Kidney (tissue), 14 donors: ENCODE data around the gene CDK6. TPM values are rescaled to one million over a fixed set of nuclear protein-coding genes. Genes with fewer than 3 reads are reported as not detected.

Experiments used
- DNase-seq, 5 donors: peaks; one replicate each; pipeline ENCODE4 v3.0.0-alpha.2; 2013 to 2020
- FAIRE-seq: peaks from 2 replicates; lab custom pipeline; 2012; peaks lifted over from hg19 to GRCh38; lab: Jason Lieb, UNC
- H3K27ac ChIP-seq, 2 donors: one replicate each; pipeline ENCODE4 v1.7.0; 2013; ENCODE audit warnings: low read depth in 2 of 2, low read length in 2 of 2, inconsistent platforms in 1 of 2
- H3K27me3 ChIP-seq: one replicate; pipeline ENCODE4 v1.7.1; 2013; ENCODE audit warnings: low read length, inconsistent platforms; ENCODE audit not compliant: control insufficient read depth, insufficient read depth
- H3K36me3 ChIP-seq, 3 donors: one replicate each; pipeline versions ENCODE4 v1.7.0 to v1.7.1; 2013; ENCODE audit warnings: low read length in 3 of 3, control low read depth in 1 of 3, inconsistent platforms in 1 of 3; ENCODE audit not compliant: insufficient read depth in 3 of 3, control insufficient read depth in 2 of 3
- H3K4me1 ChIP-seq, 3 donors: one replicate each; pipeline versions ENCODE4 v1.7.0 to v1.7.1; 2013; ENCODE audit warnings: low read length in 3 of 3, inconsistent platforms in 1 of 3, low read depth in 1 of 3; ENCODE audit not compliant: control insufficient read depth in 2 of 3, insufficient read depth in 2 of 3
- H3K4me3 ChIP-seq, 3 donors: one replicate each; pipeline versions ENCODE4 v1.7.0 to v1.8.1; 2013; ENCODE audit warnings: low read length in 3 of 3, control low read depth in 1 of 3, inconsistent platforms in 1 of 3
- H3K9ac ChIP-seq, 3 donors: one replicate each; pipeline versions ENCODE4 v1.7.0 to v1.7.1; 2013; ENCODE audit warnings: low read length in 3 of 3, control low read depth in 1 of 3, inconsistent platforms in 1 of 3
- H3K9me3 ChIP-seq, 3 donors: one replicate each; pipeline versions ENCODE4 v1.7.0 to v1.7.1; 2013; ENCODE audit warnings: low read length in 3 of 3, control low read depth in 1 of 3, inconsistent platforms in 1 of 3; ENCODE audit not compliant: control insufficient read depth in 2 of 3, insufficient read depth in 1 of 3
- intact Hi-C: fragments of 100-400 bp; cut with DNase I; formaldehyde crosslinking; loops from one replicate; pipeline ENCODE4 v1.11.1; 2022
- polyA plus RNA-seq: library from polyadenylated mRNA; stranded (reverse); fragments of 350-450 nt; fragmentation: Illumina TruSeq; extraction: RNeasy Lipid Tissue Mini Kit (QIAGEN cat#74804); gene quantifications from one replicate; pipeline ENCODE4 v1.2.3, GENCODE V29; 2014; ENCODE audit warnings: low read depth, low replicate concordance; ENCODE audit not compliant: insufficient read depth
- total RNA-seq: library from RNA; stranded (reverse); fragmentation: NEBNext Ultra II Directional; extraction: Animal tissue kit (Norgen Biotek cat#: 25700); gene quantifications from one replicate; pipeline ENCODE4 v1.2.1, GENCODE V29; 2021
- TF ChIP-seq, protein P1 (sequence below): IDR thresholded peaks from 3 replicates; pipeline ENCODE4 v1.5.1; 2012; ENCODE audit warnings: mild to moderate bottlenecking, moderate library complexity, borderline replicate concordance; ENCODE audit not compliant: insufficient read depth; ENCODE audit errors: extremely low read depth
- donor health status: control.
- donor health status: control.
- donor health status: control.
- donor health status: control.
- donor health status: control.
- donor health status: DM: yes; HTN: yes; CAD: no.
- donor health status: Normal renal cell carcinoma (clear cell type).

CDK6 gene
- total and polyA plus RNA-seq, 2 donors from 2014 or later = 3.6 to 20.8 TPM

DNA sequence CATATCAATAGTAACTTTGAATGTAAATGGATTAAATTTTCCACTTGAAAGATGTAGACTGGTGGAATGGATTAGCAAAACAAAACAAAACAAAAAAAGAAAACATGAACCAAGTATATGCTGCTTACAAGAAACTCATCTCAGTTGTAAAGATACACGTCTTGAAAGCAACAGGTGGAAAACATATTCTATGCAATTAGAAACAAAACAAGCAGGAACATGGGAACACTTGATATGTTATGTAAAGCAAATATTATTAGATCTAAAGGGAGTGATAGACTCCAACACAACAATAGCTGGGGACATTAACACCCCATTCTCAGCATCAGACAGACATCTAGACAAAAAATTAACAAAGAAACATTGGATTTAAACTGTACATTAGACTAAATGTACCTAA is 46.4 kb upstream of the CDK6 start:
- intact Hi-C loops = no loop called here

DNA sequence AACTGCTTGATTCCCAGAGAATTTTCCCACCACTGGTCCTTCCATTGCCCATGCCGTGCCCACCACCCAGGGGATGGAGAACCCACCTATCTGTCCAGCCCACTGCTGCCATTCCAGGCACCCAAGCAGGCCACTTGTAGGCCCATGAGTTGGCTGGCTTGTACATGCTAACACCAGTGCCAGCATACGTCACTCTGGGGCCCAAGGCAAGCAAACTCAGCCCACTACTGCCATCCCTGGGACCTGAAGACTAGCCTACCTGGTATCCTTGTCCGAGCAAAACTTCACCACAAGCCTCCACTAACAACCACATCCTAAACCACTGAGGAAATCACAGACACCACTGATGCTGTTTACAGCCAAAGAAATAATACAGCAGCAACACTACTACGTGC is 44.7 kb upstream of the CDK6 start:
- DNase-seq (no peak), FAIRE-seq (no peak)
- TF ChIP-seq, protein P1, sequence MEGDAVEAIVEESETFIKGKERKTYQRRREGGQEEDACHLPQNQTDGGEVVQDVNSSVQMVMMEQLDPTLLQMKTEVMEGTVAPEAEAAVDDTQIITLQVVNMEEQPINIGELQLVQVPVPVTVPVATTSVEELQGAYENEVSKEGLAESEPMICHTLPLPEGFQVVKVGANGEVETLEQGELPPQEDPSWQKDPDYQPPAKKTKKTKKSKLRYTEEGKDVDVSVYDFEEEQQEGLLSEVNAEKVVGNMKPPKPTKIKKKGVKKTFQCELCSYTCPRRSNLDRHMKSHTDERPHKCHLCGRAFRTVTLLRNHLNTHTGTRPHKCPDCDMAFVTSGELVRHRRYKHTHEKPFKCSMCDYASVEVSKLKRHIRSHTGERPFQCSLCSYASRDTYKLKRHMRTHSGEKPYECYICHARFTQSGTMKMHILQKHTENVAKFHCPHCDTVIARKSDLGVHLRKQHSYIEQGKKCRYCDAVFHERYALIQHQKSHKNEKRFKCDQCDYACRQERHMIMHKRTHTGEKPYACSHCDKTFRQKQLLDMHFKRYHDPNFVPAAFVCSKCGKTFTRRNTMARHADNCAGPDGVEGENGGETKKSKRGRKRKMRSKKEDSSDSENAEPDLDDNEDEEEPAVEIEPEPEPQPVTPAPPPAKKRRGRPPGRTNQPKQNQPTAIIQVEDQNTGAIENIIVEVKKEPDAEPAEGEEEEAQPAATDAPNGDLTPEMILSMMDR = no peak
- Histone ChIP-seq H3K27me3 (no peaks in the 10 kb centered on the region), H3K4me1 (no peaks in the 10 kb centered on the region), H3K9ac (no peak overlapping the region), H3K9me3 (peaks cover 0 to 10% (median 0%) of the 10 kb centered on the region in 3 donors), H3K27ac (no peak overlapping the region), H3K36me3 (no peaks in the 10 kb centered on the region), H3K4me3 (no peak overlapping the region)
- intact Hi-C loops = no loop called here

More for the DNA sequence above, 46.4 kb upstream of the CDK6 start:
- H3K4me1 ChIP-seq = no peaks in the 10 kb centered on the region
- no peak for FAIRE-seq
- H3K9ac ChIP-seq = no peak overlapping the region
- H3K9me3 ChIP-seq = peaks cover 0 to 10% (median 0%) of the 10 kb centered on the region in 3 donors
- no peak for DNase-seq
- no peaks in the 10 kb centered on the region for H3K27me3 ChIP-seq
- H3K36me3 ChIP-seq = no peaks in the 10 kb centered on the region
- H3K4me3 ChIP-seq = no peak overlapping the region
- TF ChIP-seq, protein P1 = no peak
- H3K27ac ChIP-seq = no peak overlapping the region

DNA sequence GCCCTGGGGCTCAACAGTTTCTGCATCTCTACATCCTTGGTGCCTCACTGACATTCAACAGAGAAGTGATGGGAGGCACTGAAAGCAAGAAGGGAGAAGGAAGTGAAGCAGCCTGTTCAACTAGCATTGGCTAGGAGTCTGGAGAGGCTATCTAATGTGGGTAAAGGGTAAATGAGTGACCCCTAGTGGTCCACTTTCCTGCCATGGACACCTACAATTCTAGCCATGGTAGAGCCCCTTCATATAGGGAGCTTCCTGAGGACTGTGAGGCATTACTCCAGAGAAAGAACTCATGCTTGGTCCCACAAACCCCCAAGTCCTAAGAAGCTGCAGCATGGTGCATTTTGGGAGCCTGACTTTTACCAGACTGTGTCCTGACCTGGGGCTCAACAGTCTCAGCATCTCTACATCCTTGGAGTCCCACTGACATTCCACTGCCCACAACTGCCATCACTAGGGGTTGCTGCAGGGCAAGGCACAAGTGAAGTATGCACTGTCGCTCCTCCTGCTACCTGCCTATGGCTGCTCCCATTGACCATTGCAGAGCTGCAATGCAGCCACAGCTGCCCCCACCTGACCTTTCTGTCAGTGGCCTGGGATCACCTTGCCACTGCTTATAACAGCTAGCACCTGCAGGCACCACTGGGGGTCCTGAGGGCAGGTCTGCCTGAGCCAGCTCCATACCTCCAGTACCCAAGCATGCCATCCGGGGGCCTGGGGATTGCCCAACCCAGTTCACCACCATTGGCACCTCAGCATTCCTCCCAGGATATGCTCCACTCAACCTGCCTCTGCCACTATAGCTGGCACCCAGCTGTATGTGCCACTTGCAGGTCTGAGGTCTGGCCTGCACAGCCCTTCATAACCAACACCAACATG is 44.1 kb upstream of the CDK6 start:
- FAIRE-seq (no peak), DNase-seq (peak in 3 of 5 donors; percentile 4 to 59 (median 24))
- Histone ChIP-seq H3K4me1 (no peaks in the 10 kb centered on the region), H3K9ac (no peak overlapping the region), H3K4me3 (no peak overlapping the region), H3K27ac (no peak overlapping the region), H3K36me3 (no peaks in the 10 kb centered on the region), H3K27me3 (no peaks in the 10 kb centered on the region), H3K9me3 (peaks cover 0 to 10% (median 0%) of the 10 kb centered on the region in 3 donors)
- TF ChIP-seq, protein P1 = peak; percentile 17
- intact Hi-C loops = no loop called here
